H54 (cell line): ENCODE results near the gene EFNA3.

ENCODE experiments used
- DNase-seq: peaks from one replicate; pipeline ENCODE4 v3.0.0; 2011; ENCODE audit warnings: low spot score, mixed read lengths; ENCODE audit not compliant: insufficient read length
- FAIRE-seq: peaks from 3 replicates; lab custom pipeline; 2011; peaks lifted over from hg19 to GRCh38; lab: Jason Lieb, UNC
- POLR2A ChIP-seq: IDR thresholded peaks from 2 replicates; pipeline ENCODE4 v1.6.1; 2011; ENCODE audit warnings: low read depth, mild to moderate bottlenecking, low read length

Gene EFNA3

GRCh38 chr1:155052439-155053395 lies 25.9 kb upstream of the EFNA3 start:
- no peak for TF ChIP-seq POLR2A
- DNase-seq, result no peak
- no peak for FAIRE-seq

- no peak for TF ChIP-seq POLR2A
- no peak for DNase-seq
- no peak for FAIRE-seq
Measured at GRCh38 chr1:155053531-155054105, 25.0 kb upstream of the EFNA3 start.

DNA sequence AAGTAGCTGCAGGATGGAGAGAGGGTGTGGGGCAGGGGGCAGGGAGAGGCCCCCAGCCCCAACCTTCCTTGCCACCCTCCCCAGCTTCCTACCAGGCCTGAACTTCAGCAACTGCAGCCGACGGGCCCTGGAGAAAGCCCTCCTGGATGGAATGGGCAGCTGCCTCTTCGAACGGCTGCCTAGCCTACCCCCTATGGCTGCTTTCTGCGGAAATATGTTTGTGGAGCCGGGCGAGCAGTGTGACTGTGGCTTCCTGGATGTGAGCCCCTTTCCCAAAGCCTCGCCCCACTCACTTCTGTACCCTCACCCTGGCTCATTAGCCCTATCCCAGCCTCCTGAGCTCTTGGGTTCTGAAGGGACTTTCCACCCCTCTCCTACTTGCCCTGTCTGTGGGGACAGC lies 21.5 kb upstream of the EFNA3 start:
- DNase-seq (no peak), FAIRE-seq (no peak)
- no peak for TF ChIP-seq POLR2A

DNA sequence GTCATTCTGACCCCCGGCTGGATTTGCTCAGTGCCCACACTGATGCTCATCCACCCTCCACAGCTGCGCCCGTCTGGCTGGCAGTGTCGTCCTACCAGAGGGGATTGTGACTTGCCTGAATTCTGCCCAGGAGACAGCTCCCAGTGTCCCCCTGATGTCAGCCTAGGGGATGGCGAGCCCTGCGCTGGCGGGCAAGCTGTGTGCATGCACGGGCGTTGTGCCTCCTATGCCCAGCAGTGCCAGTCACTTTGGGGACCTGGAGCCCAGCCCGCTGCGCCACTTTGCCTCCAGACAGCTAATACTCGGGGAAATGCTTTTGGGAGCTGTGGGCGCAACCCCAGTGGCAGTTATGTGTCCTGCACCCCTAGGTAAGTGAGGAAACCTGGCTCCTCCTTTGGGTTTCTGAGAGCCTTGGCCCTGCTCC lies 20.8 kb upstream of the EFNA3 start:
- FAIRE-seq (no peak), DNase-seq (no peak)
- TF ChIP-seq POLR2A, result no peak

DNA sequence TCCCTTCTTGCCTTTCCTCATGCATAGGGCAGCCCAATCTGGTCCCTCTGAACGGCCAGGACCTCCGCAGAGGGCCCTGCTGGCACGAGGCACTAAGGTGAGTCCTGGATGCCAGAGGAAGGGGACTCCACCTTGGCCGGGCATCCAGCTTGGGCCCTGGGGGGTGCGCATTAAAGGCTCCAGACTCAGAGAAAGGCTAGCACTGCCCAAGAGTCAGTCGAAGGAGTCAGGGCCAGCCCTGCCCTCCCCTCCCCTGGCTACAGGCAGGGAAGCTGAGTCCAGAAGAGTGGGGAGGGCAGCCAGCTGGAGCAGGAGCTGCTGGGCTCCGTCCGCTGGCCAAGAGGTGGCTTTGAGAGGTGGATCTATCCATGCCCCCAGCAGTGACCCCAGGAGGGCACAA lies 17.9 kb upstream of the EFNA3 start:
- DNase-seq (no peak), FAIRE-seq (no peak)
- no peak for TF ChIP-seq POLR2A

GRCh38 chr1:155061381-155062150 lies 17.1 kb upstream of the EFNA3 start:
- FAIRE-seq (peak; percentile 55), DNase-seq (peak; percentile 93)
- TF ChIP-seq POLR2A, result no peak

DNA sequence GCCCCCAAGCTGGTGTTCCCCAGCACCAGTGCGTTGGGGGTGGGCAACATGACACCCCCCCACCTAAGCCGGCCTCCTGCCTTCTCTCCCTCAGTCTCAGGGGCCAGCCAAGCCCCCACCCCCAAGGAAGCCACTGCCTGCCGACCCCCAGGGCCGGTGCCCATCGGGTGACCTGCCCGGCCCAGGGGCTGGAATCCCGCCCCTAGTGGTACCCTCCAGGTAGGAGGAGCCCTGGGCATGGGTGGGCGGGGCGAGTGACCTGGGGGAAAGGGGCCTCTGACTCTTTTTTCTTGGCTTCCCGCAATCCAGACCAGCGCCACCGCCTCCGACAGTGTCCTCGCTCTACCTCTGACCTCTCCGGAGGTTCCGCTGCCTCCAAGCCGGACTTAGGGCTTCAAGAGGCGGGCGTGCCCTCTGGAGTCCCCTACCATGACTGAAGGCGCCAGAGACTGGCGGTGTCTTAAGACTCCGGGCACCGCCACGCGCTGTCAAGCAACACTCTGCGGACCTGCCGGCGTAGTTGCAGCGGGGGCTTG lies 16.4 kb upstream of the EFNA3 start:
- DNase-seq, result no peak
- no peak for FAIRE-seq
- TF ChIP-seq POLR2A, result no peak

GRCh38 chr1:155062702-155063411 lies 15.8 kb upstream of the EFNA3 start:
- DNase-seq, result no peak
- no peak for TF ChIP-seq POLR2A
- FAIRE-seq, result no peak

- TF ChIP-seq POLR2A, result peak; percentile 79
- FAIRE-seq (no peak), DNase-seq (peak; percentile 87)
Measured at GRCh38 chr1:155063550-155064110, 15.0 kb upstream of the EFNA3 start, which contains the start of gene EFNA4. Gene EFNA4 (plus strand): TSS chr1:155063740. CDS start chr1:155063824, 84 bp downstream.

DNA sequence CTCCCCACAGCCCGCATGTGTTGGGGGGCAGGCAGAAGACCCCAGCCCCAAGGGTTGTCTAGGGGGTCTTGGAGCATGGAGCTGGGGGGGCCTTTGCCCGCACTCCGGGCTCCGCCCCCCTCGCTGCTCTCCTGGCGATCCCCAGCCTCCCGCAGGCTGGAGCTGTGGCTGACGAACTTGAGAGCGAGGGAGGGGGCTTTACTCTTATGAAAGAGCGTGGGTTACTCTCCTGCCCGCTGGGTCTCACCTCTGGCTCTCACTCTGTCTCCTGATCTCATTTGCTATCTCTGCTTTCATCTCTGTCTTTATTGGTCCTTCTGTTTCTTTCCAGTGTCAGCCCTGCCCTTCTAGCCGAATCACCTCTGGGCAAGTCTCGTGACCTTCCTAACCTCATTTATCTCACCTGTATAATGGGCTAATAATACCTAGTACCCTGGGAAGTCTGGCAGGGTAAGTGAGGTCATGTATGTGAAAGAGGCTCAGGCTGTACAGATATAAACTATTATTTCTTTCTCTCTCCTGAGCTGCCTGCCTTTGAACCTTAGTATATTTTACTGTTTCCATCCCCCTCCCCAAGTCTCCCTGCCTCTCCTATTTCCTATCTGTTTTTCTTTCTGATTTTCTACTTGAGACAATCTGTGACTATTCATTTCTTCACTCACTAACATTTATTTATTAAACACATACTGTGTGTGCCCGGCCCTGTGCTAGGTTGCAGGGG lies 14.4 kb upstream of the EFNA3 start:
- DNase-seq (no peak), FAIRE-seq (no peak)
- TF ChIP-seq POLR2A, result no peak

DNA sequence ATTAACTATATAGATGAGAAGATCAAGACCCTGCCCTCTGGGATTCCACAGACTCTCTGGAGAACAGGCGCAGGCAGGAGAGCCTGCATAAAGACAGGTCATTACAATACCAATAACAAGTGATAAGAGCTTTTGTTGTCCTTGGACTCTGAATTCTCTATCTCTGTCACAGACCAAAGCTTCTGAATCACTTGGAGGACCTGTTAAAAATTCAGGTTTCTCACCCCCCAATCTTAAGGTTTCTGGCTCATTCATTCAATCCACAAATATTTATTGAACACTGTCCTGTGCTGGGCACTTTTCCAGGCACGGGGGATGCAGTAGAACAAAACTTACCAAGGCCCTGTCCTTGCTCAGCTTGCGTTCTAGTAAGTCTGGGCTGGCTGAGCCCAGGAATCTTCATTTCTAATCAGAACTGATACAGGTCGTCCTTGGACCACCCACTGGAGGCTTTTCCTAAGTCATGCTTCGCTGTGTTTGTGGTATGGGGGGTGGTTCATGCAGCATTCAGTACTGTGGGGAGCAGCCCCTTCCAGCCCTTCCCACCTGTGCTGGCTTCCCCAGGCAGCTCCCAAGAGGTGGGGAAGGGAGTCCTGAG lies 13.7 kb upstream of the EFNA3 start:
- no peak for DNase-seq
- FAIRE-seq, result no peak
- TF ChIP-seq POLR2A, result no peak

DNA sequence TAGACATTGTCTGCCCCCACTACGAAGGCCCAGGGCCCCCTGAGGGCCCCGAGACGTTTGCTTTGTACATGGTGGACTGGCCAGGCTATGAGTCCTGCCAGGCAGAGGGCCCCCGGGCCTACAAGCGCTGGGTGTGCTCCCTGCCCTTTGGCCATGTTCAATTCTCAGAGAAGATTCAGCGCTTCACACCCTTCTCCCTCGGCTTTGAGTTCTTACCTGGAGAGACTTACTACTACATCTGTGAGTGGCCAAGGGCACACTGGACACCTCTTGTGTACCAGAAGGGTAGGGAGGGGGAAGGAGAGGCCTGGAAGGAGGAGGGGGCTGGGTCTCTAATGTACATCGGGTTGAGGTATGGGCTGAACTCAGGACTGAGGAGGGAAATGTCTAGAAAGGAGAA lies 11.9 kb upstream of the EFNA3 start:
- FAIRE-seq (no peak), DNase-seq (no peak)
- TF ChIP-seq POLR2A, result no peak
